SK-N-SH (cell line): ENCODE data around the gene OR6C65. TPM values are rescaled to one million over a fixed set of nuclear protein-coding genes. Genes with fewer than 3 reads are reported as not detected.
"Not testable (repeated sequence)": the region's sequence is repeated elsewhere in the genome, so short reads cannot be mapped to it uniquely, and the experiment has no call there.

Source experiments
- CTCF ChIA-PET: fragments of 300-600, 350-600 bp; formaldehyde crosslinking; extraction: SDS; loops from one replicate; lab custom pipeline; 2021; lab: Yijun Ruan, JAX
- POLR2A ChIA-PET: fragments of 350-600 bp; sonication (Branson Sonifier 250); formaldehyde crosslinking; extraction: SDS; loops from one replicate; lab custom pipeline; 2020; ENCODE audit warnings: antibody characterized with exemption, inconsistent platforms; lab: Yijun Ruan, JAX
- DNase-seq: peaks from one replicate; pipeline ENCODE4 v3.0.0; 2012
- H2AFZ ChIP-seq: fragments of 200-600 bp; sonication (generic); 2 replicates; pipeline ENCODE4 v1.8.1; 2016; ENCODE audit warnings: antibody characterized with exemption, mild to moderate bottlenecking, low read depth
- H3F3A ChIP-seq: fragments of 200-600 bp; sonication (generic); replicated peaks from 2 replicates; pipeline ENCODE3; 2016; ENCODE audit warnings: antibody characterized with exemption, mild to moderate bottlenecking; ENCODE audit not compliant: insufficient read depth
- H3K27ac ChIP-seq, 2 experiments: fragments of 200-500 bp in 1 of 2; fragments of 200-600 bp in 1 of 2; sonication (Bioruptor generic) in 1 of 2; sonication (generic), shearing (Covaris generic) in 1 of 2; 2 replicates each; pipeline versions ENCODE4 v1.5.1 to v1.6.1; 2014 to 2016; ENCODE audit warnings: low read depth in 2 of 2, inconsistent platforms in 1 of 2, low read length in 1 of 2, mild to moderate bottlenecking in 1 of 2, mixed read lengths in 1 of 2
- H3K27me3 ChIP-seq: fragments of 200-600 bp; sonication (generic), shearing (Covaris generic); 2 replicates; pipeline ENCODE4 v1.6.1; 2016; ENCODE audit warnings: mixed run types; ENCODE audit not compliant: insufficient read depth
- H3K36me3 ChIP-seq, 2 experiments: fragments of 200-500 bp in 1 of 2; fragments of 200-600 bp in 1 of 2; sonication (Bioruptor generic) in 1 of 2; sonication (generic) in 1 of 2; replicated peaks in 1 of 2; 2 replicates each; pipeline versions ENCODE3 to v1.5.1; 2014 to 2016; ENCODE audit warnings: low read length in 1 of 2, mild to moderate bottlenecking in 1 of 2; ENCODE audit not compliant: insufficient read depth in 2 of 2, control insufficient read depth in 1 of 2
- H3K4me1 ChIP-seq, 2 experiments: fragments of 200-500 bp in 1 of 2; fragments of 200-600 bp in 1 of 2; sonication (Bioruptor generic) in 1 of 2; sonication (generic), shearing (Covaris generic) in 1 of 2; 2 replicates each; pipeline versions ENCODE4 v1.5.1 to v1.6.1; 2014 to 2016; ENCODE audit warnings: low read depth in 1 of 2, low read length in 1 of 2, mixed run types in 1 of 2; ENCODE audit not compliant: insufficient read depth in 2 of 2, control insufficient read depth in 1 of 2
- H3K4me2 ChIP-seq: fragments of 200-600 bp; sonication (generic), shearing (Covaris generic); 2 replicates; pipeline ENCODE4 v1.6.1; 2017; ENCODE audit warnings: mixed run types
- H3K4me3 ChIP-seq, 2 experiments: fragments of 200-500 bp in 1 of 2; fragments of 200-600 bp in 1 of 2; sonication (Bioruptor generic) in 1 of 2; sonication (generic), shearing (Covaris generic) in 1 of 2; 2 replicates each; pipeline versions ENCODE4 v1.5.1 to v1.8.1; 2014 to 2016; ENCODE audit warnings: low read depth in 2 of 2, inconsistent platforms in 1 of 2, low read length in 1 of 2, mild to moderate bottlenecking in 1 of 2, mixed read lengths in 1 of 2, moderate library complexity in 1 of 2
- H3K79me2 ChIP-seq: fragments of 200-600 bp; sonication (generic); 2 replicates; pipeline ENCODE4 v1.8.1; 2017; ENCODE audit warnings: mild to moderate bottlenecking; ENCODE audit not compliant: insufficient read depth
- H3K9ac ChIP-seq: fragments of 200-600 bp; sonication (generic); 2 replicates; pipeline ENCODE4 v1.6.1; 2017; ENCODE audit warnings: mixed run types
- H3K9me2 ChIP-seq: fragments of 200-600 bp; sonication (generic); 2 replicates; pipeline ENCODE4 v1.6.1; 2017; ENCODE audit warnings: mixed run types
- H3K9me3 ChIP-seq: fragments of 200-600 bp; sonication (generic); 2 replicates; pipeline ENCODE4 v1.6.1; 2017; ENCODE audit warnings: mixed run types, mild to moderate bottlenecking, moderate library complexity
- H4K20me1 ChIP-seq: fragments of 200-600 bp; sonication (generic); 2 replicates; pipeline ENCODE4 v1.6.1; 2017; ENCODE audit warnings: mild to moderate bottlenecking, mixed run types; ENCODE audit not compliant: insufficient read depth
- CHD2 ChIP-seq: fragments of 150-350 bp; IDR thresholded peaks from 2 replicates; pipeline ENCODE4 v1.6.1; 2018; ENCODE audit warnings: low read length; ENCODE audit not compliant: partially characterized antibody
- CTCF ChIP-seq: fragments of 200-600 bp; sonication (generic); IDR thresholded peaks from 2 replicates; pipeline ENCODE4 v1.6.1; 2017; ENCODE audit warnings: antibody characterized with exemption, mild to moderate bottlenecking, moderate library complexity
- EP300 ChIP-seq, 2 experiments: IDR thresholded peaks; 2 replicates each; pipeline versions ENCODE4 v1.4.0 to v1.6.1; 2012; ENCODE audit warnings: borderline replicate concordance in 1 of 2, low read depth in 1 of 2, low read length in 1 of 2
- FOSL2 ChIP-seq: IDR thresholded peaks from 2 replicates; pipeline ENCODE4 v1.4.0; 2012; ENCODE audit warnings: low read depth, mild to moderate bottlenecking, moderate library complexity, borderline replicate concordance
- FOXM1 ChIP-seq: IDR thresholded peaks from 2 replicates; pipeline ENCODE4 v1.4.0; 2012; ENCODE audit warnings: low read depth, mild to moderate bottlenecking
- GABPA ChIP-seq: IDR thresholded peaks from 2 replicates; pipeline ENCODE4 v1.4.0; 2012; ENCODE audit warnings: low read depth, mild to moderate bottlenecking
- GATA2 ChIP-seq: sonication (generic); formaldehyde crosslinking; IDR thresholded peaks from 2 replicates; pipeline ENCODE4 v1.5.0; 2020; ENCODE audit warnings: mild to moderate bottlenecking, missing genetic modification reagents
- NFIC ChIP-seq: IDR thresholded peaks from 2 replicates; pipeline ENCODE4 v1.4.0; 2012; ENCODE audit warnings: borderline replicate concordance
- RAD21 ChIP-seq: IDR thresholded peaks from 2 replicates; pipeline ENCODE4 v1.6.1; 2012; ENCODE audit warnings: mild to moderate bottlenecking, low read length
- REST ChIP-seq: IDR thresholded peaks from 2 replicates; pipeline ENCODE4 v1.6.1; 2012; ENCODE audit warnings: mild to moderate bottlenecking, low read depth, low read length, moderate library complexity
- RXRA ChIP-seq: IDR thresholded peaks from 2 replicates; pipeline ENCODE4 v1.4.0; 2012; ENCODE audit warnings: low read depth, mild to moderate bottlenecking, borderline replicate concordance
- SIN3A ChIP-seq: IDR thresholded peaks from 2 replicates; pipeline ENCODE4 v1.6.1; 2012; ENCODE audit warnings: low read depth, mild to moderate bottlenecking, low read length, moderate library complexity, borderline replicate concordance
- TAF1 ChIP-seq: IDR thresholded peaks from 2 replicates; pipeline ENCODE4 v1.6.1; 2012; ENCODE audit warnings: low read depth, mild to moderate bottlenecking, low read length, moderate library complexity, borderline replicate concordance
- TEAD4 ChIP-seq: IDR thresholded peaks from 2 replicates; pipeline ENCODE4 v1.4.0; 2012; ENCODE audit warnings: mild to moderate bottlenecking, borderline replicate concordance; ENCODE audit not compliant: insufficient read depth
- YY1 ChIP-seq: IDR thresholded peaks from 2 replicates; pipeline ENCODE4 v1.4.0; 2012; ENCODE audit warnings: low read depth, mild to moderate bottlenecking
- WGBS: methylation state at CpG from one replicate; pipeline ENCODE4 v1.1.6; 2017; ENCODE audit warnings: low lambda C conversion rate; 5-methylcytosine and 5-hydroxymethylcytosine counted together
- polyA plus RNA-seq, 3 experiments: library from polyadenylated mRNA; depleted of rRNA; stranded (reverse); fragments of >200 nt; gene quantifications; 2 replicates each; pipeline ENCODE4 v1.2.3, GENCODE V29; 2012

OR6C65 gene
- not detected in 2 replicates for polyA plus RNA-seq (2012; rRNA removed)
- polyA plus RNA-seq (2012; cell fraction: cytosol; rRNA removed) = not detected in 2 replicates
- polyA plus RNA-seq (2012; cell fraction: nucleus; rRNA removed) = not detected in 2 replicates

GRCh38 chr12:55400229-55400628, at the start of gene OR6C65:
Gene OR6C65 (plus strand): TSS chr12:55400529. CDS start chr12:55400529, 0 bp downstream.
- no peak for DNase-seq
- 0% methylated on average over 1 of the region's 1 CpG for WGBS
- Histone ChIP-seq H4K20me1 (no peaks in the 10 kb centered on the region), H3K36me3 (no peaks in the 10 kb centered on the region), H3K9ac (no peak within 1 kb of the TSS), H3K9me3 (no peaks in the 10 kb centered on the region), H3K4me1 (no peaks in the 10 kb centered on the region), H3K27ac (no peak within 1 kb of the TSS), H3K27me3 (no peaks in the 10 kb centered on the region), H2AFZ (no peak within 1 kb of the TSS), H3K4me3 (no peak within 1 kb of the TSS), H3F3A (no peaks in the 10 kb centered on the region), H3K4me2 (no peak within 1 kb of the TSS), H3K9me2 (no peaks in the 10 kb centered on the region), H3K79me2 (no peaks in the 10 kb centered on the region)
- POLR2A ChIA-PET = no interaction called here
- TF ChIP-seq NFIC = no peak
- no peak for TF ChIP-seq TEAD4
- TF ChIP-seq RXRA = no peak
- CTCF ChIA-PET = no interaction called here

GRCh38 chr12:55355338-55355737, 45.0 kb upstream of the OR6C65 start:
- H3K9me3 ChIP-seq, H3K27ac ChIP-seq, H3F3A ChIP-seq, DNase-seq, H4K20me1 ChIP-seq, H3K9ac ChIP-seq, CTCF ChIA-PET, H3K4me2 ChIP-seq, H3K79me2 ChIP-seq, H3K4me3 ChIP-seq, H3K27me3 ChIP-seq, H2AFZ ChIP-seq, H3K36me3 ChIP-seq, POLR2A ChIA-PET, H3K4me1 ChIP-seq, H3K9me2 ChIP-seq: not testable (repeated sequence)
- 0% methylated on average over 3 of the region's 4 CpGs for WGBS

- Histone ChIP-seq H4K20me1 (no peaks in the 10 kb centered on the region), H3K36me3 (no peaks in the 10 kb centered on the region), H2AFZ (no peak within 1 kb of the TSS), H3K4me1 (no peaks in the 10 kb centered on the region), H3K27me3 (no peaks in the 10 kb centered on the region), H3K27ac (no peak within 1 kb of the TSS), H3K79me2 (no peaks in the 10 kb centered on the region), H3K9me2 (no peaks in the 10 kb centered on the region), H3K9me3 (no peaks in the 10 kb centered on the region), H3K4me2 (no peak within 1 kb of the TSS), H3F3A (no peaks in the 10 kb centered on the region), H3K9ac (no peak within 1 kb of the TSS), H3K4me3 (no peak within 1 kb of the TSS)
- no peak for TF ChIP-seq EP300 (IDR thresholded peaks at IDR 0.05; ENCODE audit: borderline replicate concordance in 1 of 2, low read depth in 1 of 2, low read length in 1 of 2)
- no peak for TF ChIP-seq GATA2 (CRISPR knock-in tag)
- TF ChIP-seq REST = no peak
- TF ChIP-seq NFIC = no peak
- TF ChIP-seq CHD2 = no peak
- no peak for TF ChIP-seq FOXM1
- TF ChIP-seq CTCF = no peak
- TF ChIP-seq YY1 = no peak
- no peak for TF ChIP-seq TEAD4
- TF ChIP-seq TAF1 = no peak
- no peak for TF ChIP-seq SIN3A
- no peak for TF ChIP-seq GABPA
- no peak for TF ChIP-seq FOSL2
- TF ChIP-seq RAD21 = no peak
- no peak for TF ChIP-seq RXRA
- DNase-seq = no peak
- ChIA-PET POLR2A (no interaction called here), CTCF (no interaction called here)
- 6% methylated on average over 4 of the region's 4 CpGs for WGBS
Observed at GRCh38 chr12:55362675-55363074, 37.7 kb upstream of the OR6C65 start, which contains the start of gene OR6C75. Gene OR6C75 (plus strand): TSS chr12:55362975. CDS start chr12:55365111, 2,136 bp downstream.
